H9 (cell line): ENCODE measurements around the gene DOCK1. TPM values are rescaled to one million over a fixed set of nuclear protein-coding genes. Genes with fewer than 3 reads are reported as not detected.

Experiments used
- DNase-seq: peaks from one replicate; pipeline ENCODE4 v3.0.0-alpha.2; 2017
- H2AFZ ChIP-seq: one replicate; pipeline ENCODE4 v1.6.1; 2013; ENCODE audit warnings: mild to moderate bottlenecking, low read length, control low read depth, moderate library complexity
- H2AK5ac ChIP-seq: 2 replicates; pipeline ENCODE4 v1.6.1; 2013; ENCODE audit warnings: low read length, control low read depth, mixed read lengths; ENCODE audit not compliant: insufficient read length
- H2BK120ac ChIP-seq: one replicate; pipeline ENCODE4 v1.6.1; 2013; ENCODE audit warnings: low read depth, mild to moderate bottlenecking, low read length, control low read depth, inconsistent platforms; ENCODE audit not compliant: poor library complexity, severe bottlenecking
- H2BK12ac ChIP-seq: 2 replicates; pipeline ENCODE4 v1.6.1; 2013; ENCODE audit warnings: low read length, control low read depth, mixed read lengths, low read depth; ENCODE audit not compliant: insufficient read length
- H2BK15ac ChIP-seq: 2 replicates; pipeline ENCODE4 v1.6.1; 2013; ENCODE audit warnings: low read depth, low read length, control low read depth
- H2BK20ac ChIP-seq: one replicate; pipeline ENCODE4 v1.6.1; 2013; ENCODE audit warnings: low read depth, mild to moderate bottlenecking, low read length, control low read depth, inconsistent platforms; ENCODE audit not compliant: poor library complexity, severe bottlenecking
- H2BK5ac ChIP-seq: 2 replicates; pipeline ENCODE4 v1.6.1; 2013; ENCODE audit warnings: low read length, control low read depth, mixed read lengths; ENCODE audit not compliant: insufficient read length
- H3K14ac ChIP-seq: 2 replicates; pipeline ENCODE4 v1.6.1; 2013; ENCODE audit warnings: low read length, control low read depth; ENCODE audit not compliant: insufficient read depth
- H3K18ac ChIP-seq: 2 replicates; pipeline ENCODE4 v1.6.1; 2013; ENCODE audit warnings: low read depth, mild to moderate bottlenecking, mixed read lengths, low read length, control low read depth; ENCODE audit not compliant: insufficient read length
- H3K23ac ChIP-seq: 2 replicates; pipeline ENCODE4 v1.6.1; 2013; ENCODE audit warnings: low read length, control low read depth, mixed read lengths, low read depth; ENCODE audit not compliant: insufficient read length
- H3K23me2 ChIP-seq: 2 replicates; pipeline ENCODE4 v1.6.1; 2013; ENCODE audit warnings: low read depth, mild to moderate bottlenecking, mixed read lengths, low read length, control low read depth; ENCODE audit not compliant: insufficient read length, poor library complexity, severe bottlenecking
- H3K27ac ChIP-seq: 2 replicates; pipeline ENCODE4 v1.5.1; 2013; ENCODE audit warnings: low read length, control low read depth, mixed read lengths, low read depth; ENCODE audit not compliant: insufficient read length
- H3K27me3 ChIP-seq: 2 replicates; pipeline ENCODE4 v1.6.1; 2013; ENCODE audit warnings: low read length, control low read depth, inconsistent platforms; ENCODE audit not compliant: insufficient read depth
- H3K4ac ChIP-seq: 2 replicates; pipeline ENCODE4 v1.6.1; 2013; ENCODE audit warnings: low read depth, mild to moderate bottlenecking, control low read depth, inconsistent platforms, low read length, moderate library complexity
- H3K4me1 ChIP-seq: 2 replicates; pipeline ENCODE4 v1.6.1; 2013; ENCODE audit warnings: low read length, control low read depth, inconsistent platforms; ENCODE audit not compliant: insufficient read depth
- H3K4me2 ChIP-seq: 2 replicates; pipeline ENCODE4 v1.6.1; 2013; ENCODE audit warnings: low read length, control low read depth, mixed read lengths; ENCODE audit not compliant: insufficient read length, insufficient read depth
- H3K56ac ChIP-seq: 2 replicates; pipeline ENCODE4 v1.6.1; 2013; ENCODE audit warnings: low read depth, mild to moderate bottlenecking, mixed read lengths, low read length, control low read depth; ENCODE audit not compliant: insufficient read length
- H3K79me1 ChIP-seq: 2 replicates; pipeline ENCODE4 v1.6.1; 2013; ENCODE audit warnings: low read depth, mild to moderate bottlenecking, moderate library complexity, low read length, control low read depth, inconsistent platforms; ENCODE audit not compliant: insufficient read depth, poor library complexity, severe bottlenecking
- H3K79me2 ChIP-seq: 2 replicates; pipeline ENCODE4 v1.6.1; 2013; ENCODE audit warnings: low read length, control low read depth, inconsistent platforms; ENCODE audit not compliant: insufficient read depth
- H3K9ac ChIP-seq: 2 replicates; pipeline ENCODE4 v1.6.1; 2013; ENCODE audit warnings: low read length, control low read depth, mixed read lengths; ENCODE audit not compliant: insufficient read length; ENCODE audit errors: extremely low read depth
- H3K9me3 ChIP-seq: one replicate; pipeline ENCODE4 v1.6.1; 2013; ENCODE audit warnings: low read depth, low read length, inconsistent platforms; ENCODE audit not compliant: control insufficient read depth
- H3T11ph ChIP-seq: one replicate; pipeline ENCODE4 v1.6.1; 2013; ENCODE audit warnings: mild to moderate bottlenecking, low read length, control low read depth, inconsistent platforms
- H4K20me1 ChIP-seq: one replicate; pipeline ENCODE4 v1.6.1; 2013; ENCODE audit not compliant: control insufficient read depth, insufficient read length, insufficient read depth
- H4K5ac ChIP-seq: 2 replicates; pipeline ENCODE4 v1.6.1; 2013; ENCODE audit warnings: low read depth, mild to moderate bottlenecking, mixed read lengths, low read length, control low read depth; ENCODE audit not compliant: insufficient read length
- H4K8ac ChIP-seq: replicated peaks from 2 replicates; pipeline ENCODE4 v1.6.1; 2013; ENCODE audit warnings: low read length, control low read depth, mixed read lengths, low read depth; ENCODE audit not compliant: insufficient read length
- H4K91ac ChIP-seq: 2 replicates; pipeline ENCODE4 v1.6.1; 2013; ENCODE audit warnings: low read depth, mild to moderate bottlenecking, moderate library complexity, mixed read lengths, low read length, control low read depth; ENCODE audit not compliant: insufficient read length
- H3K27ac Mint-ChIP-seq, 3 experiments: 2 replicates in 2 of 3; 3 replicates in 1 of 3; pipeline ENCODE4 v1.8.0; 2020 to 2021; ENCODE audit warnings: mixed read lengths in 3 of 3, mild to moderate bottlenecking in 1 of 3, moderate library complexity in 1 of 3
- H3K27me3 Mint-ChIP-seq: 2 replicates; pipeline ENCODE4 v1.8.0; 2021; ENCODE audit warnings: low read depth, mild to moderate bottlenecking, moderate library complexity, mixed read lengths
- H3K36me3 Mint-ChIP-seq, 3 experiments: 2 replicates in 2 of 3; 3 replicates in 1 of 3; pipeline ENCODE4 v1.8.0; 2020 to 2021; ENCODE audit warnings: low read depth in 3 of 3, mixed read lengths in 3 of 3; ENCODE audit not compliant: insufficient read depth in 1 of 3
- H3K4me1 Mint-ChIP-seq, 2 experiments: 2 replicates each; pipeline ENCODE4 v1.8.0; 2020; ENCODE audit warnings: mixed read lengths in 2 of 2
- H3K4me3 Mint-ChIP-seq, 2 experiments: 2 replicates in 1 of 2; 3 replicates in 1 of 2; pipeline ENCODE4 v1.8.0; 2020 to 2021; ENCODE audit warnings: mild to moderate bottlenecking in 2 of 2, mixed read lengths in 2 of 2, moderate library complexity in 1 of 2
- H3K9me3 Mint-ChIP-seq, 2 experiments: 2 replicates in 1 of 2; 3 replicates in 1 of 2; pipeline ENCODE4 v1.8.0; 2020; ENCODE audit warnings: mild to moderate bottlenecking in 2 of 2, mixed read lengths in 2 of 2, moderate library complexity in 1 of 2
- WGBS: extraction: QIAGEN DNeasy Blood & Tissue Kit; methylation state at CpG from one replicate; pipeline ENCODE4 v1.1.7; 2013; ENCODE audit warnings: missing lambda C conversion rate, low lambda C conversion rate, mixed read lengths; ENCODE audit not compliant: insufficient read length; ENCODE audit errors: extremely low coverage; 5-methylcytosine and 5-hydroxymethylcytosine counted together
- total RNA-seq: library from RNA; stranded (reverse); gene quantifications from 2 replicates; pipeline ENCODE4 v1.2.1, GENCODE V29; 2021
- TF ChIP-seq, protein P1 (sequence below): fragments of 200-600 bp; sonication (generic); conservative IDR thresholded peaks from 3 replicates; pipeline ENCODE4 v1.8.0; 2021; ENCODE audit warnings: antibody characterized with exemption, mild to moderate bottlenecking

DOCK1 gene
- total RNA-seq, 1 experiment from 2014 or later = 57.0 TPM

DNA sequence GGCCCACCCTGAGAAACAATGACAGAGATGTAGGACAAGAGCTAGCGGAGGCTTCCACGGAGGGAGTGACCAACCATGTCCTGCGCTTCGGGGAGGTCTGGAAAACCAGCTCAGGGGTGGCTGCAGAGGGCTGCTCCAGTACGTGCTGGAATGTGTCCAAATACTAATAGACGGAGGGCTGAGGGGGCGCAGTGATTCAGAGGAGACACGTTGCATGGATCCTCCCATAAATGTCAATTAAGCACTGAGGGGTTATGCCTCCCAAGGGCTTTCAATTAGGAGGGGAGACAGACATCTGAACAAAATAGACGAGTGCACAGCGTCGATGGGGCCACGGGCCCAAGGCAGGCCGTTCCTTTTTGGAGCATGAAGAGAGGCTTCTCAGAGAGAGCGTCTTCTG lies 592.9 kb downstream of the DOCK1 start:
- Histone ChIP-seq H4K20me1 (no peaks in the 10 kb centered on the region), H3K18ac (no peak overlapping the region)

More for the DNA sequence above, 592.9 kb downstream of the DOCK1 start:
- no peak overlapping the region for H3K23ac ChIP-seq
- Mint-ChIP-seq H3K4me1 (no peaks in the 10 kb centered on the region; a peak in 1 of 4 replicates), H3K27ac (no peak overlapping the region), H3K4me3 (no peak overlapping the region), H3K36me3 (no peaks in the 10 kb centered on the region), H3K9me3 (no peaks in the 10 kb centered on the region), H3K27me3 (no peaks in the 10 kb centered on the region; the same call in 1 of the 2 replicates)
- TF ChIP-seq, protein P1, sequence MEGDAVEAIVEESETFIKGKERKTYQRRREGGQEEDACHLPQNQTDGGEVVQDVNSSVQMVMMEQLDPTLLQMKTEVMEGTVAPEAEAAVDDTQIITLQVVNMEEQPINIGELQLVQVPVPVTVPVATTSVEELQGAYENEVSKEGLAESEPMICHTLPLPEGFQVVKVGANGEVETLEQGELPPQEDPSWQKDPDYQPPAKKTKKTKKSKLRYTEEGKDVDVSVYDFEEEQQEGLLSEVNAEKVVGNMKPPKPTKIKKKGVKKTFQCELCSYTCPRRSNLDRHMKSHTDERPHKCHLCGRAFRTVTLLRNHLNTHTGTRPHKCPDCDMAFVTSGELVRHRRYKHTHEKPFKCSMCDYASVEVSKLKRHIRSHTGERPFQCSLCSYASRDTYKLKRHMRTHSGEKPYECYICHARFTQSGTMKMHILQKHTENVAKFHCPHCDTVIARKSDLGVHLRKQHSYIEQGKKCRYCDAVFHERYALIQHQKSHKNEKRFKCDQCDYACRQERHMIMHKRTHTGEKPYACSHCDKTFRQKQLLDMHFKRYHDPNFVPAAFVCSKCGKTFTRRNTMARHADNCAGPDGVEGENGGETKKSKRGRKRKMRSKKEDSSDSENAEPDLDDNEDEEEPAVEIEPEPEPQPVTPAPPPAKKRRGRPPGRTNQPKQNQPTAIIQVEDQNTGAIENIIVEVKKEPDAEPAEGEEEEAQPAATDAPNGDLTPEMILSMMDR = no peak
- no peak overlapping the region for H3K27ac ChIP-seq
- no peaks in the 10 kb centered on the region for H3K79me2 ChIP-seq
- no peak overlapping the region for H4K5ac ChIP-seq
- no peak overlapping the region for H4K8ac ChIP-seq
- H3T11ph ChIP-seq = no peak overlapping the region
- no peak overlapping the region for H3K56ac ChIP-seq
- H2AK5ac ChIP-seq = no peak overlapping the region
- H3K79me1 ChIP-seq = no peaks in the 10 kb centered on the region
- no peak overlapping the region for H3K14ac ChIP-seq
- H2AFZ ChIP-seq = no peak overlapping the region
- H3K4me1 ChIP-seq = no peaks in the 10 kb centered on the region
- no peaks in the 10 kb centered on the region for H3K9me3 ChIP-seq
- no peak overlapping the region for H4K91ac ChIP-seq
- H2BK15ac ChIP-seq = no peak overlapping the region
- no peaks in the 10 kb centered on the region for H3K27me3 ChIP-seq
- H3K4me2 ChIP-seq = no peak overlapping the region
- no peak overlapping the region for H2BK20ac ChIP-seq
- no peak overlapping the region for H2BK5ac ChIP-seq
- DNase-seq = no peak
- H3K9ac ChIP-seq = no peak overlapping the region
- H3K4ac ChIP-seq = no peak overlapping the region
- no CpG with 5 or more reads among the region's 14 CpGs for WGBS
- no peaks in the 10 kb centered on the region for H3K23me2 ChIP-seq
- H2BK12ac ChIP-seq = no peak overlapping the region
- H2BK120ac ChIP-seq = no peak overlapping the region
